Prostate gland (tissue), 2 donors: ENCODE data around the gene PARP9.

ENCODE experiments used
- CTCF ChIP-seq, 4 experiments: fragments of 200-600 bp in 2 of 4; fragments of 450-650 bp in 2 of 4; sonication (generic) in 2 of 4; IDR thresholded peaks; 1 replicate in 3 of 4; 2 replicates in 1 of 4; pipeline ENCODE4 v1.5.1; 2016 to 2019; ENCODE audit warnings: antibody characterized with exemption in 4 of 4, mild to moderate bottlenecking in 2 of 4, moderate library complexity in 2 of 4
- POLR2A ChIP-seq: fragments of 450-650 bp; IDR thresholded peaks from one replicate; pipeline ENCODE4 v1.6.1; 2016; ENCODE audit warnings: antibody characterized with exemption, mild to moderate bottlenecking
- POLR2AphosphoS5 ChIP-seq: sonication (generic); formaldehyde crosslinking; IDR thresholded peaks from one replicate; pipeline ENCODE4 v1.6.1; 2017; ENCODE audit warnings: antibody characterized with exemption

GRCh38 chr3:122538956-122539490, 25.1 kb downstream of the PARP9 start:
- TF ChIP-seq POLR2AphosphoS5 = no peak
- no peak for TF ChIP-seq CTCF (IDR thresholded peaks at IDR 0.05)
- no peak for TF ChIP-seq POLR2A
